WTC11 (cell line): ENCODE results near the gene SMG1. TPM values are rescaled to one million over a fixed set of nuclear protein-coding genes. Genes with fewer than 3 reads are reported as not detected.
A peak's percentile ranks its signal among the peaks of the same experiment; 100 is the strongest.

Experiments
- ATAC-seq: fragments of 200-7000 bp; cut with Tn5 transposase; 2 replicates; pipeline ENCODE4 v1.10.0; 2021; ENCODE audit warnings: mild to moderate bottlenecking, moderate library complexity
- CTCF ChIA-PET: fragments of 300-600 bp; sonication (Branson Sonifier 250); formaldehyde crosslinking; loops from one replicate; lab custom pipeline; 2021; ENCODE audit warnings: antibody characterized with exemption; lab: Charles Lee
- POLR2A ChIA-PET: fragments of 350-600 bp; sonication (Branson Sonifier 250); formaldehyde crosslinking; loops from one replicate; lab custom pipeline; 2021; ENCODE audit warnings: antibody characterized with exemption; lab: Charles Lee
- DNase-seq: peaks from one replicate; pipeline ENCODE4 v3.0.0; 2021; ENCODE audit warnings: low spot score
- H3K27ac Mint-ChIP-seq: 2 replicates; pipeline ENCODE4 v1.8.0; 2021; ENCODE audit warnings: mixed read lengths
- H3K27me3 Mint-ChIP-seq: 2 replicates; pipeline ENCODE4 v1.8.0; 2021; ENCODE audit warnings: low read depth, mild to moderate bottlenecking, moderate library complexity, mixed read lengths
- H3K36me3 Mint-ChIP-seq: 2 replicates; pipeline ENCODE4 v1.8.0; 2021; ENCODE audit warnings: mixed read lengths
- H3K4me1 Mint-ChIP-seq: 2 replicates; pipeline ENCODE4 v1.8.0; 2022; ENCODE audit warnings: mixed read lengths
- H3K4me3 Mint-ChIP-seq: 2 replicates; pipeline ENCODE4 v1.8.0; 2021; ENCODE audit warnings: mild to moderate bottlenecking, moderate library complexity, mixed read lengths
- H3K9me3 Mint-ChIP-seq: 2 replicates; pipeline ENCODE4 v1.8.0; 2021; ENCODE audit warnings: mixed read lengths
- CDX4 ChIP-seq: fragments of 250-450 bp; sonication (Bioruptor Pico); IDR thresholded peaks from 2 replicates; pipeline ENCODE4 v1.9.0; 2021; ENCODE audit warnings: moderate library complexity, mild to moderate bottlenecking, inconsistent platforms, borderline replicate concordance
- E2F1 ChIP-seq: sonication (generic); formaldehyde crosslinking; IDR thresholded peaks from 2 replicates; pipeline ENCODE4 v1.8.0; 2022; ENCODE audit warnings: mild to moderate bottlenecking, missing genetic modification reagents
- ETV6 ChIP-seq: sonication (generic); formaldehyde crosslinking; IDR thresholded peaks from 2 replicates; pipeline ENCODE4 v1.8.1; 2022; ENCODE audit warnings: mild to moderate bottlenecking, missing genetic modification reagents
- FOXP1 ChIP-seq: sonication (generic); formaldehyde crosslinking; IDR thresholded peaks from 2 replicates; pipeline ENCODE4 v1.8.0; 2022; ENCODE audit warnings: missing genetic modification reagents, mild to moderate bottlenecking, moderate library complexity, borderline replicate concordance
- GTF2I ChIP-seq: fragments of 250-450 bp; sonication (Bioruptor Pico); conservative IDR thresholded peaks from 2 replicates; pipeline ENCODE4 v1.4.0; 2021; ENCODE audit warnings: mild to moderate bottlenecking
- JAZF1 ChIP-seq: fragments of 250-450 bp; sonication (Bioruptor Pico); IDR thresholded peaks from 2 replicates; pipeline ENCODE4 v1.9.0; 2021; ENCODE audit warnings: moderate library complexity, mild to moderate bottlenecking, inconsistent platforms
- MYBL2 ChIP-seq: sonication (generic); formaldehyde crosslinking; IDR thresholded peaks from 2 replicates; pipeline ENCODE4 v1.8.1; 2023; ENCODE audit warnings: mild to moderate bottlenecking, moderate library complexity, missing genetic modification reagents
- ZBTB21 ChIP-seq: sonication (generic); formaldehyde crosslinking; IDR thresholded peaks from 2 replicates; pipeline ENCODE4 v1.8.1; 2023; ENCODE audit warnings: mild to moderate bottlenecking, missing genetic modification reagents, borderline replicate concordance
- ZNF219 ChIP-seq: sonication (generic); formaldehyde crosslinking; IDR thresholded peaks from 2 replicates; pipeline ENCODE4 v1.8.0; 2023; ENCODE audit warnings: missing genetic modification reagents, mild to moderate bottlenecking, borderline replicate concordance
- ZNF281 ChIP-seq: sonication (generic); formaldehyde crosslinking; IDR thresholded peaks from 2 replicates; pipeline ENCODE4 v1.8.0; 2023; ENCODE audit warnings: mild to moderate bottlenecking, missing genetic modification reagents
- ZNF396 ChIP-seq: fragments of 250-450 bp; sonication (Bioruptor Pico); IDR thresholded peaks from 2 replicates; pipeline ENCODE4 v1.8.0; 2021; ENCODE audit warnings: mild to moderate bottlenecking, moderate library complexity, borderline replicate concordance
- ZNF671 ChIP-seq: fragments of 250-450 bp; sonication (Bioruptor Pico); IDR thresholded peaks from 2 replicates; pipeline ENCODE4 v1.8.0; 2021; ENCODE audit warnings: mild to moderate bottlenecking
- total RNA-seq: library from RNA; stranded (reverse); gene quantifications from 3 replicates; pipeline ENCODE4 v1.2.3, GENCODE V29; 2021
- TF ChIP-seq, protein P1 (sequence below): sonication (generic); formaldehyde crosslinking; IDR thresholded peaks from 2 replicates; pipeline ENCODE4 v1.8.1; 2022; ENCODE audit warnings: missing genetic modification reagents, borderline replicate concordance
- TF ChIP-seq, protein P2 (sequence below): sonication (generic); formaldehyde crosslinking; IDR thresholded peaks from 2 replicates; pipeline ENCODE4 v1.8.0; 2022; ENCODE audit warnings: mild to moderate bottlenecking, missing genetic modification reagents
- TF ChIP-seq, protein P3 (sequence below): sonication (generic); formaldehyde crosslinking; IDR thresholded peaks from 2 replicates; pipeline ENCODE4 v1.8.1; 2023; ENCODE audit warnings: mild to moderate bottlenecking, missing genetic modification reagents, moderate library complexity
- TF ChIP-seq, protein P4 (sequence below): sonication (generic); formaldehyde crosslinking; IDR thresholded peaks from 2 replicates; pipeline ENCODE4 v1.8.1; 2022; ENCODE audit warnings: mild to moderate bottlenecking, missing genetic modification reagents, moderate library complexity, borderline replicate concordance
- TF ChIP-seq, protein P5 (sequence below): sonication (generic); formaldehyde crosslinking; IDR thresholded peaks from 2 replicates; pipeline ENCODE4 v1.8.1; 2022; ENCODE audit warnings: low read depth, mild to moderate bottlenecking, moderate library complexity, missing genetic modification reagents, borderline replicate concordance

The SMG1 gene
- total RNA-seq, 1 experiment from 2014 or later = 72.2 TPM

DNA sequence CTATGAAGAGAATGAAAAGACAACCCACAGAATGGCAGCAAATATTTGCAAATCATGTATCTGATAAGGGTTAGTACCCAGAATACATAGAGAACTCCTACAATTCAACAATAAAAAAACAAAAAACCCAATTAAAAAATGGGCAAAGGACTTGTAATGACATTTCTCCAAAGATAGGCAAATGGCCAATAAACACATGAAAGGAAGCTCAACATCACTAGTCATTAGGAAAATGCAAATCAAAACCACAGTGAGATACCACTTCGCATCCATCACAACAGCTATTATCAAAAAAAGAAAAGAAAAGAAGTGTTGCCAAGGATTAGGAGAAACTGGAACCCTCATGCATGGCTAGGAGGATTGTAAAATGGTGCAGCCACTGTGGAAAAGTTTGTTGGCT is 79.8 kb downstream of the SMG1 start:
- Mint-ChIP-seq H3K4me3 (no peak overlapping the region), H3K36me3 (peaks cover 81% of the 10 kb centered on the region), H3K27ac (peak overlapping the region; percentile 51), H3K4me1 (peaks cover 7% of the 10 kb centered on the region), H3K27me3 (no peaks in the 10 kb centered on the region), H3K9me3 (no peaks in the 10 kb centered on the region)
- ChIA-PET CTCF (interaction anchor here (0.7 kb wide), 1 partner anchor 226 kb away, joined by 3 read pairs; no protein-coding TSS in a partner anchor), POLR2A (no interaction called here)
- DNase-seq = no peak
- TF ChIP-seq, protein P1, sequence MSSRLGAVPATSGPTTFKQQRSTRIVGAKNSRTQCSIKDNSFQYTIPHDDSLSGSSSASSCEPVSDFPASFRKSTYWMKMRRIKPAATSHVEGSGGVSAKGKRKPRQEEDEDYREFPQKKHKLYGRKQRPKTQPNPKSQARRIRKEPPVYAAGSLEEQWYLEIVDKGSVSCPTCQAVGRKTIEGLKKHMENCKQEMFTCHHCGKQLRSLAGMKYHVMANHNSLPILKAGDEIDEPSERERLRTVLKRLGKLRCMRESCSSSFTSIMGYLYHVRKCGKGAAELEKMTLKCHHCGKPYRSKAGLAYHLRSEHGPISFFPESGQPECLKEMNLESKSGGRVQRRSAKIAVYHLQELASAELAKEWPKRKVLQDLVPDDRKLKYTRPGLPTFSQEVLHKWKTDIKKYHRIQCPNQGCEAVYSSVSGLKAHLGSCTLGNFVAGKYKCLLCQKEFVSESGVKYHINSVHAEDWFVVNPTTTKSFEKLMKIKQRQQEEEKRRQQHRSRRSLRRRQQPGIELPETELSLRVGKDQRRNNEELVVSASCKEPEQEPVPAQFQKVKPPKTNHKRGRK (CRISPR knock-in tag) = no peak
- no peak for TF ChIP-seq FOXP1 (CRISPR knock-in tag)
- TF ChIP-seq CDX4 (CRISPR knock-in tag) = no peak
- TF ChIP-seq, protein P2, sequence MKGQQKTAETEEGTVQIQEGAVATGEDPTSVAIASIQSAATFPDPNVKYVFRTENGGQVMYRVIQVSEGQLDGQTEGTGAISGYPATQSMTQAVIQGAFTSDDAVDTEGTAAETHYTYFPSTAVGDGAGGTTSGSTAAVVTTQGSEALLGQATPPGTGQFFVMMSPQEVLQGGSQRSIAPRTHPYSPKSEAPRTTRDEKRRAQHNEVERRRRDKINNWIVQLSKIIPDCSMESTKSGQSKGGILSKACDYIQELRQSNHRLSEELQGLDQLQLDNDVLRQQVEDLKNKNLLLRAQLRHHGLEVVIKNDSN = no peak
- no peak for TF ChIP-seq ZNF671
- TF ChIP-seq ZBTB21 (CRISPR knock-in tag) = no peak
- TF ChIP-seq ETV6 (CRISPR knock-in tag) = no peak
- no peak for TF ChIP-seq E2F1 (CRISPR knock-in tag)
- TF ChIP-seq MYBL2 (CRISPR knock-in tag) = no peak
- TF ChIP-seq JAZF1 (CRISPR knock-in tag) = no peak
- TF ChIP-seq ZNF281 (CRISPR knock-in tag) = no peak
- ATAC-seq = no peak

DNA sequence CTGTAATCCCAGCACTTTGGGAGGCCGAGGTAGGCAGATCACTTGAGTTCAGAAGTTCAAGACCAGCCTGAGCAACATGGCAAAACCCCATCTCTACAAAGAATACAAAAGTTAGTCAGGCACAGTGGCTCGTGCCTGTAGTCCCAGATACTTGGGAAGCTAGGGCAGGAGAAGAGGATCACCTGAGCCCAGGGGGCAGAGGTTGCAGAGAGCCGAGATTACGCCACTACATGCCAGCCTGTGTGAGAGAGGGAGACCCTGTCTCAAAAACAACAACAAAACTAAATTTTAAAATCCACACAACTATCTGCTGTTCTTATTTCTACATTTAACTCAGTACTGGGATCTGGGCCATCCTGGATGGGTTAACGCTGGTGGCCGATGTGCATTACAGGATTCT is 83.6 kb downstream of the SMG1 start:
- ChIA-PET POLR2A (no interaction called here), CTCF (no interaction called here)
- H3K9me3 Mint-ChIP-seq = no peaks in the 10 kb centered on the region
- TF ChIP-seq, protein P3, sequence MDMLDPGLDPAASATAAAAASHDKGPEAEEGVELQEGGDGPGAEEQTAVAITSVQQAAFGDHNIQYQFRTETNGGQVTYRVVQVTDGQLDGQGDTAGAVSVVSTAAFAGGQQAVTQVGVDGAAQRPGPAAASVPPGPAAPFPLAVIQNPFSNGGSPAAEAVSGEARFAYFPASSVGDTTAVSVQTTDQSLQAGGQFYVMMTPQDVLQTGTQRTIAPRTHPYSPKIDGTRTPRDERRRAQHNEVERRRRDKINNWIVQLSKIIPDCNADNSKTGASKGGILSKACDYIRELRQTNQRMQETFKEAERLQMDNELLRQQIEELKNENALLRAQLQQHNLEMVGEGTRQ (CRISPR knock-in tag) = no peak
- TF ChIP-seq, protein P4, sequence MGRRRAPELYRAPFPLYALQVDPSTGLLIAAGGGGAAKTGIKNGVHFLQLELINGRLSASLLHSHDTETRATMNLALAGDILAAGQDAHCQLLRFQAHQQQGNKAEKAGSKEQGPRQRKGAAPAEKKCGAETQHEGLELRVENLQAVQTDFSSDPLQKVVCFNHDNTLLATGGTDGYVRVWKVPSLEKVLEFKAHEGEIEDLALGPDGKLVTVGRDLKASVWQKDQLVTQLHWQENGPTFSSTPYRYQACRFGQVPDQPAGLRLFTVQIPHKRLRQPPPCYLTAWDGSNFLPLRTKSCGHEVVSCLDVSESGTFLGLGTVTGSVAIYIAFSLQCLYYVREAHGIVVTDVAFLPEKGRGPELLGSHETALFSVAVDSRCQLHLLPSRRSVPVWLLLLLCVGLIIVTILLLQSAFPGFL = no peak
- TF ChIP-seq GTF2I (CRISPR knock-in tag) (no peak), ZNF219 (no peak), ZNF396 (CRISPR knock-in tag) (no peak)
- TF ChIP-seq, protein P5, sequence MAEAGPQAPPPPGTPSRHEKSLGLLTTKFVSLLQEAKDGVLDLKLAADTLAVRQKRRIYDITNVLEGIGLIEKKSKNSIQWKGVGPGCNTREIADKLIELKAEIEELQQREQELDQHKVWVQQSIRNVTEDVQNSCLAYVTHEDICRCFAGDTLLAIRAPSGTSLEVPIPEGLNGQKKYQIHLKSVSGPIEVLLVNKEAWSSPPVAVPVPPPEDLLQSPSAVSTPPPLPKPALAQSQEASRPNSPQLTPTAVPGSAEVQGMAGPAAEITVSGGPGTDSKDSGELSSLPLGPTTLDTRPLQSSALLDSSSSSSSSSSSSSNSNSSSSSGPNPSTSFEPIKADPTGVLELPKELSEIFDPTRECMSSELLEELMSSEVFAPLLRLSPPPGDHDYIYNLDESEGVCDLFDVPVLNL = no peak
- H3K27ac Mint-ChIP-seq = 0 out of 2 replicates have a peak overlapping the region, but pooled peaks have one; percentile 28
- DNase-seq (no peak), ATAC-seq (no peak)
- H3K36me3 Mint-ChIP-seq = peaks cover 85% of the 10 kb centered on the region
- H3K27me3 Mint-ChIP-seq = no peaks in the 10 kb centered on the region
- no peak overlapping the region for H3K4me3 Mint-ChIP-seq
- H3K4me1 Mint-ChIP-seq = peaks cover 7% of the 10 kb centered on the region
